Measurements from ENCODE around the gene LYRM7.
A peak's percentile ranks its signal among the peaks of the same experiment; 100 is the strongest.
"Not testable (repeated sequence)": the region's sequence is repeated elsewhere in the genome, so short reads cannot be mapped to it uniquely, and the experiment has no call there.

Gene LYRM7

GRCh38 chr5:131170540-131171275 is at the start of gene LYRM7:
Gene LYRM7 (plus strand): TSS chr5:131170944. CDS start chr5:131171021, 77 bp downstream.
- peak; percentile 97 for DNase-seq

- DNase-seq, result not testable (repeated sequence)
Observed at GRCh38 chr5:131127244-131127643, 43.5 kb upstream of the LYRM7 start.

GRCh38 chr5:131129306-131129705 is 41.4 kb upstream of the LYRM7 start:
- no peak for DNase-seq

GRCh38 chr5:131133091-131133490 is 37.7 kb upstream of the LYRM7 start:
- DNase-seq, result not testable (repeated sequence)

- DNase-seq, result not testable (repeated sequence)
Observed at GRCh38 chr5:131138406-131138805, 32.3 kb upstream of the LYRM7 start.

GRCh38 chr5:131139321-131139720 is 31.4 kb upstream of the LYRM7 start:
- no peak for DNase-seq

- DNase-seq, result no peak
Observed at GRCh38 chr5:131142970-131143617, 27.6 kb upstream of the LYRM7 start.

GRCh38 chr5:131147258-131147657 is 23.5 kb upstream of the LYRM7 start:
- DNase-seq, result no peak

GRCh38 chr5:131148835-131149234 is 21.9 kb upstream of the LYRM7 start:
- no peak for DNase-seq

GRCh38 chr5:131150408-131150807 is 20.3 kb upstream of the LYRM7 start:
- DNase-seq, result no peak

- DNase-seq, result no peak
Observed at GRCh38 chr5:131151216-131151615, 19.5 kb upstream of the LYRM7 start.

- no peak for DNase-seq
Observed at GRCh38 chr5:131156385-131156784, 14.4 kb upstream of the LYRM7 start.

- no peak for DNase-seq
Observed at GRCh38 chr5:131156957-131157356, 13.8 kb upstream of the LYRM7 start.

GRCh38 chr5:131160134-131160533 is 10.6 kb upstream of the LYRM7 start:
- DNase-seq, result no peak

- DNase-seq, result no peak
Observed at GRCh38 chr5:131163276-131164119, 7.2 kb upstream of the LYRM7 start.

- peak; percentile 19 for DNase-seq
Observed at GRCh38 chr5:131164191-131165118, 6.3 kb upstream of the LYRM7 start.

- DNase-seq, result peak; percentile 81
Observed at GRCh38 chr5:131165119-131165727, 5.5 kb upstream of the LYRM7 start, which contains the start of gene HINT1. Gene HINT1 (minus strand): TSS chr5:131165256. CDS start chr5:131165205, 51 bp downstream.

GRCh38 chr5:131167615-131168014 is 3.1 kb upstream of the LYRM7 start:
- no peak for DNase-seq

- DNase-seq, result no peak
Observed at GRCh38 chr5:131169810-131170539, 769 bp upstream of the LYRM7 start.

- DNase-seq, result no peak
Observed at GRCh38 chr5:131171276-131171810, 599 bp downstream of the LYRM7 start.

- no peak for DNase-seq
Observed at GRCh38 chr5:131180407-131180806, 9.7 kb downstream of the LYRM7 start.
